HS-5 (cell line): Measurements from ENCODE around the gene MAP2K3.

Experiments
- DNase-seq: peaks from one replicate; pipeline ENCODE4 v3.0.0-alpha.2; 2012; ENCODE audit warnings: low read depth

The MAP2K3 gene

GRCh38 chr17:21284319-21285163 lies at the start of gene MAP2K3:
TSS of gene MAP2K3 (plus strand) at chr17:21284711. CDS start at chr17:21284921, 210 bp downstream.
- peak; percentile 91 for DNase-seq

GRCh38 chr17:21235921-21236320 lies 48.6 kb upstream of the MAP2K3 start:
- DNase-seq: no peak

- no peak for DNase-seq
Measured at GRCh38 chr17:21239680-21240368, 44.7 kb upstream of the MAP2K3 start.

GRCh38 chr17:21240369-21241055 lies 44.0 kb upstream of the MAP2K3 start:
- no peak for DNase-seq

GRCh38 chr17:21241564-21241963 lies 42.9 kb upstream of the MAP2K3 start:
- DNase-seq: no peak

GRCh38 chr17:21242026-21242697 lies 42.3 kb upstream of the MAP2K3 start:
- no peak for DNase-seq

- DNase-seq: no peak
Measured at GRCh38 chr17:21242780-21243515, 41.6 kb upstream of the MAP2K3 start.

GRCh38 chr17:21243516-21244303 lies 40.8 kb upstream of the MAP2K3 start:
- DNase-seq: no peak

- DNase-seq: no peak
Measured at GRCh38 chr17:21245639-21246084, 38.8 kb upstream of the MAP2K3 start.

GRCh38 chr17:21246698-21247097 lies 37.8 kb upstream of the MAP2K3 start:
- no peak for DNase-seq

GRCh38 chr17:21247552-21248258 lies 36.8 kb upstream of the MAP2K3 start:
- DNase-seq: no peak

- no peak for DNase-seq
Measured at GRCh38 chr17:21248500-21248899, 36.0 kb upstream of the MAP2K3 start.

- DNase-seq: no peak
Measured at GRCh38 chr17:21249086-21249795, 35.3 kb upstream of the MAP2K3 start.

GRCh38 chr17:21249920-21250703 lies 34.4 kb upstream of the MAP2K3 start:
- no peak for DNase-seq

GRCh38 chr17:21250854-21251253 lies 33.7 kb upstream of the MAP2K3 start:
- no peak for DNase-seq

- DNase-seq: no peak
Measured at GRCh38 chr17:21251337-21252010, 33.0 kb upstream of the MAP2K3 start.

- no peak for DNase-seq
Measured at GRCh38 chr17:21252289-21252795, 32.2 kb upstream of the MAP2K3 start.
